ENCODE measurements around the gene NCBP3. TPM values are rescaled to one million over a fixed set of nuclear protein-coding genes. Genes with fewer than 3 reads are reported as not detected.
"Not testable (repeated sequence)": the region's sequence is repeated elsewhere in the genome, so short reads cannot be mapped to it uniquely, and the experiment has no call there.

NCBP3 gene
- total RNA-seq, 1 donor from 2014 or later = 27.5 TPM

- not testable (repeated sequence) for DNase-seq (ENCODE audit: low spot score)
Observed at GRCh38 chr17:3794152-3794551, 51.9 kb downstream of the NCBP3 start.

DNA sequence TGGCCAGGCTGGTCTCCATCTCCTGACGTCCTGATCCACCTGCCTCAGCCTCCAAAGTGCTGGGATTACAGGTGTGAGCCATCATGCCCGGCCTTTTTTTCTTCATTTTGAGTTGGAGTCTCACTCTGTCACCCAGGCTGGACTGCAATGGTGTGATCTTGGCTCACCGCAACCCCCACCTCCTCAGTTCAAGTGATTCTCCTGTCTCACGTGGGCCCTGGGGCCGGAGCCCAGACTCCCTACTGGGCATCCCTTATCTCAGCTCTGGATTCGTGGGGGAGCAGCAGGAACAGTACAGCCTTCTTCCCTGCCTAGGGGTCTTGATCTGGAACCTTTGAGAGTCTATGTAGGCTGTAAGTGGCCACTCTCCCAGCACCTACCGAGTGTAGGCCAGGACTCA lies 52.8 kb downstream of the NCBP3 start:
- not testable (repeated sequence) for DNase-seq (ENCODE audit: low spot score)

GRCh38 chr17:3792481-3792880 lies 53.6 kb downstream of the NCBP3 start:
- no peak for DNase-seq (ENCODE audit: low spot score)

GRCh38 chr17:3788200-3788599 lies 57.8 kb downstream of the NCBP3 start:
- DNase-seq (ENCODE audit: low spot score) = no peak

DNA sequence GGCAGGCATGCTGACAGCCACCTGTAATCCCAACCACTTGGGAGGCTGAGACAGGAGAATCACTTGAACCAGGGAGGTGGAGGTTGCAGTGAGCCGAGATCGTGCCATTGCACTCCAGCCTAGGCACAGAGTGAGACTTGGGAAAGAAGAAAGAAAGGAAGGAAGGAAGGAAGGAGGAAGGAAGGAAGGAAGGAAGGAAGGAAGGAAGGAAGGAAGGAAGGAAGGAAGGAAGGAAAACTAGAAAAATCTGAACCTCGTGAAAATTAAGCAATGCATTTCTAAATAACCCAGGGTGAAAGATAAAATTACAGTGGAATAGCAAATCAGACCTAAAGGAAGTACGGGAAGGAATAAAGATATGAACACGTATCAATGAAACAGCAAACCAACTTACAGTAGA lies 60.7 kb downstream of the NCBP3 start:
- not testable (repeated sequence) for DNase-seq (ENCODE audit: low spot score)

GRCh38 chr17:3782751-3783150 lies 63.3 kb downstream of the NCBP3 start:
- DNase-seq (ENCODE audit: low spot score) = no peak

DNA sequence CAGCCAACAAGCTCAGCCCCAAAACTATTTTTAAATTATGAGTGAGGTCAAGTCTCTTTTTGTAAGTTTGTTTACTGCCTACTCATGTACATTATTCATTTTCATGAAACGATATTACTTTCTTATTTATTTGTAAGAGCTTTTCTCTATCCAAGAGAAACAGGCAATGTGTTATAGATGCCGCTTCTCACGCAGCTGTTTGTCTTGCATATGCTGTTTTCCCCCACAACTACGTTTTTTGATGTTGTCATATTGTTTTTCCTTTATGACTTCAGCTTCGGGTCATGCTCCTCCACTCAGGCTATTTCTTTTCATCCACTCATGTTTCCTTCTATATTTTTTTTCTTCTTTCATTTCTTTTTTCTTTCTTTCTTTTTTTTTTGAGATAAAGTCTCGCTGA lies 65.1 kb downstream of the NCBP3 start:
- DNase-seq (ENCODE audit: low spot score) = no peak

DNA sequence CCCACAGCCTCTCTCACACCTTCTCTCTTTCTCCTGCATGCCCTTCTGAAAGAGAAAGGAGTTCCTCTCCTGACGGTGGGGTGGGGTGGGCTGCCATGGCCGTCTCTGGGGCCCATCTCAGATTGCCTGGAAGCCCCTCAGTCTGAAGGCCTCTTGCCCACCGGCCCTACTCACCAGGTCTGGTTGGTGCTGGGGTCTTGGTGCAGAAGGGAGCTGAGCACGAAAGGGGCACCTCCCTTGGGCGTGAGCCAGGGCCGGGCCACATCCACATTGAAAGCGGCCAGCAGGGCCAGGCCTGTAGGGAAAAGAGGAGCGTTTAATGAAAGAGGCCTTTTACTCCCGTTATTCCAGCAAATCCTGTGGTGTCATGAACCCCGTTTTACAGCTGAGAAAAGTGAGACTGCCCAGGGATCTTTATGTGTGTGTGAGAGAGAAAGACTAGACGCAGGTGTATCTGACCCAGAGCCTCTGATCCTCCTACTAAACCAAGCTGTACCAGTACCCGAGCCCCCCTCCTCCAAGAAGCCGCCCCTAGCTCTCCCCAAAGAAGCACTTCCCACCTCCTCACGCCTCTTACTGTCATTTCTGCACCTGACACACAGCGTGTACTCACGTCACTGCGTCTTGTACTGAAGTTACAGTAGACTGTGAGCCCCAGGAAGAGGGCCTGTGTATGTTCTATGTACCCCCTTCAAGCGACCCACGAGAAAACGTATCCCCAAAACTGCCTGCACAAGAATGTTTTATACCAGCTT lies 68.5 kb downstream of the NCBP3 start:
- no peak for DNase-seq (ENCODE audit: low spot score)

- no peak for DNase-seq (ENCODE audit: low spot score)
Observed at GRCh38 chr17:3773966-3774365, 72.1 kb downstream of the NCBP3 start.

GRCh38 chr17:3773511-3773910 lies 72.5 kb downstream of the NCBP3 start:
- DNase-seq (ENCODE audit: low spot score) = no peak

GRCh38 chr17:3772764-3773163 lies 73.3 kb downstream of the NCBP3 start:
- no peak for DNase-seq (ENCODE audit: low spot score)

GRCh38 chr17:3771140-3771539 lies 74.9 kb downstream of the NCBP3 start:
- no peak for DNase-seq (ENCODE audit: low spot score)

- no peak for DNase-seq (ENCODE audit: low spot score)
Observed at GRCh38 chr17:3770466-3770865, 75.6 kb downstream of the NCBP3 start.

- no peak for DNase-seq (ENCODE audit: low spot score)
Observed at GRCh38 chr17:3768769-3769168, 77.3 kb downstream of the NCBP3 start.

- DNase-seq (ENCODE audit: low spot score) = no peak
Observed at GRCh38 chr17:3768341-3768740, 77.7 kb downstream of the NCBP3 start.

GRCh38 chr17:3766779-3767178 lies 79.3 kb downstream of the NCBP3 start:
- DNase-seq (ENCODE audit: low spot score) = no peak

GRCh38 chr17:3765981-3766380 lies 80.1 kb downstream of the NCBP3 start:
- no peak for DNase-seq (ENCODE audit: low spot score)

GRCh38 chr17:3763777-3764170 lies 82.3 kb downstream of the NCBP3 start:
- DNase-seq (ENCODE audit: low spot score) = no peak

GRCh38 chr17:3762922-3763776 lies 82.9 kb downstream of the NCBP3 start:
- DNase-seq (ENCODE audit: low spot score) = no peak

DNA sequence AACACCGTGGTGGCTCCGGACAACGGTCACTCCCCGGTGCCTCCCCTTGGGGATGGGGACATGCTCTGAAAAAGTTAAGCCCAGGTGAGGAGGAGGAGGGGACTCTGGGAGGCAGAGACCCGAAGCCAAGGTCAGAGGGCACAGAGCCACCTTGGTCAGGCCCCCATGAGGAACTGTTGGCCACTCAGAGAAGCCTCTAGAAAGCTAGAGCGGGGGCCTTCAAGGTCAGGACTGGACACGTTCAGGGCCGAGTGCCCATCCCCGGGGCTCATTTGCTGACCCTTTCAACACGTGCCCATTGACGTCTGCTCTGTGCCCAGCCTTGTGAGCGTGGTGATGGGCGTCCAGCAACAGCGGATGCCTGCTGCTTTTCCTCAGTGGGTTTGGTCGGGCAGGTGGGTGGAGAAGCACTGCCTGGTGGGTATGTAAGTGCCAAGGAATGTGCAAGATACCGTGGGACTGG lies 84.1 kb downstream of the NCBP3 start:
- DNase-seq (ENCODE audit: low spot score) = no peak

- DNase-seq (ENCODE audit: low spot score) = no peak
Observed at GRCh38 chr17:3761036-3761917, 84.8 kb downstream of the NCBP3 start.
